H9 (cell line): Measurements from ENCODE around the gene MINDY2. TPM values are rescaled to one million over a fixed set of nuclear protein-coding genes. Genes with fewer than 3 reads are reported as not detected.
"Not testable (repeated sequence)": the region's sequence is repeated elsewhere in the genome, so short reads cannot be mapped to it uniquely, and the experiment has no call there.

Experiments
- DNase-seq: peaks from one replicate; pipeline ENCODE4 v3.0.0-alpha.2; 2017
- H2AFZ ChIP-seq: one replicate; pipeline ENCODE4 v1.6.1; 2013; ENCODE audit warnings: mild to moderate bottlenecking, low read length, control low read depth, moderate library complexity
- H2AK5ac ChIP-seq: 2 replicates; pipeline ENCODE4 v1.6.1; 2013; ENCODE audit warnings: low read length, control low read depth, mixed read lengths; ENCODE audit not compliant: insufficient read length
- H2BK120ac ChIP-seq: one replicate; pipeline ENCODE4 v1.6.1; 2013; ENCODE audit warnings: low read depth, mild to moderate bottlenecking, low read length, control low read depth, inconsistent platforms; ENCODE audit not compliant: poor library complexity, severe bottlenecking
- H2BK12ac ChIP-seq: 2 replicates; pipeline ENCODE4 v1.6.1; 2013; ENCODE audit warnings: low read length, control low read depth, mixed read lengths, low read depth; ENCODE audit not compliant: insufficient read length
- H2BK15ac ChIP-seq: 2 replicates; pipeline ENCODE4 v1.6.1; 2013; ENCODE audit warnings: low read depth, low read length, control low read depth
- H2BK20ac ChIP-seq: one replicate; pipeline ENCODE4 v1.6.1; 2013; ENCODE audit warnings: low read depth, mild to moderate bottlenecking, low read length, control low read depth, inconsistent platforms; ENCODE audit not compliant: poor library complexity, severe bottlenecking
- H2BK5ac ChIP-seq: 2 replicates; pipeline ENCODE4 v1.6.1; 2013; ENCODE audit warnings: low read length, control low read depth, mixed read lengths; ENCODE audit not compliant: insufficient read length
- H3K14ac ChIP-seq: 2 replicates; pipeline ENCODE4 v1.6.1; 2013; ENCODE audit warnings: low read length, control low read depth; ENCODE audit not compliant: insufficient read depth
- H3K18ac ChIP-seq: 2 replicates; pipeline ENCODE4 v1.6.1; 2013; ENCODE audit warnings: low read depth, mild to moderate bottlenecking, mixed read lengths, low read length, control low read depth; ENCODE audit not compliant: insufficient read length
- H3K23ac ChIP-seq: 2 replicates; pipeline ENCODE4 v1.6.1; 2013; ENCODE audit warnings: low read length, control low read depth, mixed read lengths, low read depth; ENCODE audit not compliant: insufficient read length
- H3K23me2 ChIP-seq: 2 replicates; pipeline ENCODE4 v1.6.1; 2013; ENCODE audit warnings: low read depth, mild to moderate bottlenecking, mixed read lengths, low read length, control low read depth; ENCODE audit not compliant: insufficient read length, poor library complexity, severe bottlenecking
- H3K27ac ChIP-seq: 2 replicates; pipeline ENCODE4 v1.5.1; 2013; ENCODE audit warnings: low read length, control low read depth, mixed read lengths, low read depth; ENCODE audit not compliant: insufficient read length
- H3K27me3 ChIP-seq: 2 replicates; pipeline ENCODE4 v1.6.1; 2013; ENCODE audit warnings: low read length, control low read depth, inconsistent platforms; ENCODE audit not compliant: insufficient read depth
- H3K4ac ChIP-seq: 2 replicates; pipeline ENCODE4 v1.6.1; 2013; ENCODE audit warnings: low read depth, mild to moderate bottlenecking, control low read depth, inconsistent platforms, low read length, moderate library complexity
- H3K4me1 ChIP-seq: 2 replicates; pipeline ENCODE4 v1.6.1; 2013; ENCODE audit warnings: low read length, control low read depth, inconsistent platforms; ENCODE audit not compliant: insufficient read depth
- H3K4me2 ChIP-seq: 2 replicates; pipeline ENCODE4 v1.6.1; 2013; ENCODE audit warnings: low read length, control low read depth, mixed read lengths; ENCODE audit not compliant: insufficient read length, insufficient read depth
- H3K56ac ChIP-seq: 2 replicates; pipeline ENCODE4 v1.6.1; 2013; ENCODE audit warnings: low read depth, mild to moderate bottlenecking, mixed read lengths, low read length, control low read depth; ENCODE audit not compliant: insufficient read length
- H3K79me1 ChIP-seq: 2 replicates; pipeline ENCODE4 v1.6.1; 2013; ENCODE audit warnings: low read depth, mild to moderate bottlenecking, moderate library complexity, low read length, control low read depth, inconsistent platforms; ENCODE audit not compliant: insufficient read depth, poor library complexity, severe bottlenecking
- H3K79me2 ChIP-seq: 2 replicates; pipeline ENCODE4 v1.6.1; 2013; ENCODE audit warnings: low read length, control low read depth, inconsistent platforms; ENCODE audit not compliant: insufficient read depth
- H3K9ac ChIP-seq: 2 replicates; pipeline ENCODE4 v1.6.1; 2013; ENCODE audit warnings: low read length, control low read depth, mixed read lengths; ENCODE audit not compliant: insufficient read length; ENCODE audit errors: extremely low read depth
- H3K9me3 ChIP-seq: one replicate; pipeline ENCODE4 v1.6.1; 2013; ENCODE audit warnings: low read depth, low read length, inconsistent platforms; ENCODE audit not compliant: control insufficient read depth
- H3T11ph ChIP-seq: one replicate; pipeline ENCODE4 v1.6.1; 2013; ENCODE audit warnings: mild to moderate bottlenecking, low read length, control low read depth, inconsistent platforms
- H4K20me1 ChIP-seq: one replicate; pipeline ENCODE4 v1.6.1; 2013; ENCODE audit not compliant: control insufficient read depth, insufficient read length, insufficient read depth
- H4K5ac ChIP-seq: 2 replicates; pipeline ENCODE4 v1.6.1; 2013; ENCODE audit warnings: low read depth, mild to moderate bottlenecking, mixed read lengths, low read length, control low read depth; ENCODE audit not compliant: insufficient read length
- H4K8ac ChIP-seq: replicated peaks from 2 replicates; pipeline ENCODE4 v1.6.1; 2013; ENCODE audit warnings: low read length, control low read depth, mixed read lengths, low read depth; ENCODE audit not compliant: insufficient read length
- H4K91ac ChIP-seq: 2 replicates; pipeline ENCODE4 v1.6.1; 2013; ENCODE audit warnings: low read depth, mild to moderate bottlenecking, moderate library complexity, mixed read lengths, low read length, control low read depth; ENCODE audit not compliant: insufficient read length
- H3K27ac Mint-ChIP-seq, 3 experiments: 2 replicates in 2 of 3; 3 replicates in 1 of 3; pipeline ENCODE4 v1.8.0; 2020 to 2021; ENCODE audit warnings: mixed read lengths in 3 of 3, mild to moderate bottlenecking in 1 of 3, moderate library complexity in 1 of 3
- H3K27me3 Mint-ChIP-seq: 2 replicates; pipeline ENCODE4 v1.8.0; 2021; ENCODE audit warnings: low read depth, mild to moderate bottlenecking, moderate library complexity, mixed read lengths
- H3K36me3 Mint-ChIP-seq, 3 experiments: 2 replicates in 2 of 3; 3 replicates in 1 of 3; pipeline ENCODE4 v1.8.0; 2020 to 2021; ENCODE audit warnings: low read depth in 3 of 3, mixed read lengths in 3 of 3; ENCODE audit not compliant: insufficient read depth in 1 of 3
- H3K4me1 Mint-ChIP-seq, 2 experiments: 2 replicates each; pipeline ENCODE4 v1.8.0; 2020; ENCODE audit warnings: mixed read lengths in 2 of 2
- H3K4me3 Mint-ChIP-seq, 2 experiments: 2 replicates in 1 of 2; 3 replicates in 1 of 2; pipeline ENCODE4 v1.8.0; 2020 to 2021; ENCODE audit warnings: mild to moderate bottlenecking in 2 of 2, mixed read lengths in 2 of 2, moderate library complexity in 1 of 2
- H3K9me3 Mint-ChIP-seq, 2 experiments: 2 replicates in 1 of 2; 3 replicates in 1 of 2; pipeline ENCODE4 v1.8.0; 2020; ENCODE audit warnings: mild to moderate bottlenecking in 2 of 2, mixed read lengths in 2 of 2, moderate library complexity in 1 of 2
- WGBS: extraction: QIAGEN DNeasy Blood & Tissue Kit; methylation state at CpG from one replicate; pipeline ENCODE4 v1.1.7; 2013; ENCODE audit warnings: missing lambda C conversion rate, low lambda C conversion rate, mixed read lengths; ENCODE audit not compliant: insufficient read length; ENCODE audit errors: extremely low coverage; 5-methylcytosine and 5-hydroxymethylcytosine counted together
- total RNA-seq: library from RNA; stranded (reverse); gene quantifications from 2 replicates; pipeline ENCODE4 v1.2.1, GENCODE V29; 2021
- TF ChIP-seq, protein P1 (sequence below): fragments of 200-600 bp; sonication (generic); conservative IDR thresholded peaks from 3 replicates; pipeline ENCODE4 v1.8.0; 2021; ENCODE audit warnings: antibody characterized with exemption, mild to moderate bottlenecking

Gene MINDY2
- total RNA-seq, 1 experiment from 2014 or later: 32.3 TPM

- Histone ChIP-seq H3K9me3 (no peaks in the 10 kb centered on the region), H4K20me1 (no peaks in the 10 kb centered on the region), H3K9ac (no peak overlapping the region), H2AFZ (no peak overlapping the region), H3K27ac (no peak overlapping the region), H4K8ac (no peak overlapping the region), H3K23me2 (no peaks in the 10 kb centered on the region), H3K23ac (no peak overlapping the region), H4K5ac (no peak overlapping the region), H3K4me2 (no peak overlapping the region), H2BK5ac (no peak overlapping the region), H2BK15ac (no peak overlapping the region), H2BK20ac (no peak overlapping the region), H2BK12ac (no peak overlapping the region), H3T11ph (no peak overlapping the region), H2BK120ac (no peak overlapping the region), H3K79me2 (no peaks in the 10 kb centered on the region), H3K4ac (no peak overlapping the region), H3K27me3 (no peaks in the 10 kb centered on the region), H2AK5ac (no peak overlapping the region), H3K56ac (no peak overlapping the region), H4K91ac (no peak overlapping the region), H3K18ac (no peak overlapping the region), H3K4me1 (no peaks in the 10 kb centered on the region), H3K79me1 (no peaks in the 10 kb centered on the region), H3K14ac (no peak overlapping the region)
- peak overlapping the region in 1 of 3 experiments; percentile 30; a peak in 2 of 7 replicates for H3K27ac Mint-ChIP-seq
- no CpG with 5 or more reads among the region's 4 CpGs for WGBS
- TF ChIP-seq, protein P1, sequence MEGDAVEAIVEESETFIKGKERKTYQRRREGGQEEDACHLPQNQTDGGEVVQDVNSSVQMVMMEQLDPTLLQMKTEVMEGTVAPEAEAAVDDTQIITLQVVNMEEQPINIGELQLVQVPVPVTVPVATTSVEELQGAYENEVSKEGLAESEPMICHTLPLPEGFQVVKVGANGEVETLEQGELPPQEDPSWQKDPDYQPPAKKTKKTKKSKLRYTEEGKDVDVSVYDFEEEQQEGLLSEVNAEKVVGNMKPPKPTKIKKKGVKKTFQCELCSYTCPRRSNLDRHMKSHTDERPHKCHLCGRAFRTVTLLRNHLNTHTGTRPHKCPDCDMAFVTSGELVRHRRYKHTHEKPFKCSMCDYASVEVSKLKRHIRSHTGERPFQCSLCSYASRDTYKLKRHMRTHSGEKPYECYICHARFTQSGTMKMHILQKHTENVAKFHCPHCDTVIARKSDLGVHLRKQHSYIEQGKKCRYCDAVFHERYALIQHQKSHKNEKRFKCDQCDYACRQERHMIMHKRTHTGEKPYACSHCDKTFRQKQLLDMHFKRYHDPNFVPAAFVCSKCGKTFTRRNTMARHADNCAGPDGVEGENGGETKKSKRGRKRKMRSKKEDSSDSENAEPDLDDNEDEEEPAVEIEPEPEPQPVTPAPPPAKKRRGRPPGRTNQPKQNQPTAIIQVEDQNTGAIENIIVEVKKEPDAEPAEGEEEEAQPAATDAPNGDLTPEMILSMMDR: no peak
- no peaks in the 10 kb centered on the region for H3K9me3 Mint-ChIP-seq
- H3K36me3 Mint-ChIP-seq: peaks cover 62 to 92% (median 87%) of the 10 kb centered on the region in 3 experiments; a peak in 6 of 7 replicates
- H3K27me3 Mint-ChIP-seq: no peaks in the 10 kb centered on the region
- no peak overlapping the region for H3K4me3 Mint-ChIP-seq
- DNase-seq: no peak
- H3K4me1 Mint-ChIP-seq: 0 out of 4 replicates have a peak, but pooled peaks cover 0 to 4% of the 10 kb centered on the region in 2 experiments
Observed at GRCh38 chr15:58882243-58882642, 111.1 kb downstream of the MINDY2 start.

DNA sequence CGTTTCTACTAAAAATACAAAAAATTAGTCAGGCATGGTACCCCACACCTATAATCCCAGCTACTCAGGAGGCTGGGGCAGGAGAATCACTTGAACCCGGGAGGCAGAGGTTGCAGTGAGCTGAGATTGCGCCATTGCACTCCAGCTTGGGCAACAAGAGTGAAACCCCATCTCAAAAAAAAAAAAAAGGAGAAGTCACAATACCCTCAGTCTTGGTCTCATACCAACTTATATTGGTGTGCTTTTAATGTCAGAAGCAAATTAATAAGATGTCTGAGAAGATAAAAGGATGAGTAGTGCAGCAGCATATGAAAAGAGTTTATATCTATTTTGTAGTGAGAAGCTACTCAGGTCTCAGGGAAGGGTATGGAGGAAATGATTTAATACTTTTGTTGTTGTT lies 112.8 kb downstream of the MINDY2 start:
- not testable (repeated sequence) for H3T11ph ChIP-seq, H3K4me1 Mint-ChIP-seq, H3K79me1 ChIP-seq, H3K27me3 ChIP-seq, DNase-seq, H3K4ac ChIP-seq, H4K8ac ChIP-seq, H3K14ac ChIP-seq, H3K23me2 ChIP-seq, H3K18ac ChIP-seq, H3K9me3 ChIP-seq, H2BK15ac ChIP-seq, H3K4me1 ChIP-seq, H4K91ac ChIP-seq, H3K27ac Mint-ChIP-seq, H2BK20ac ChIP-seq, H4K20me1 ChIP-seq, H3K27ac ChIP-seq, H3K27me3 Mint-ChIP-seq, H2AFZ ChIP-seq, H4K5ac ChIP-seq, H2BK120ac ChIP-seq, H3K9ac ChIP-seq, H3K4me2 ChIP-seq, H3K9me3 Mint-ChIP-seq, H2BK5ac ChIP-seq, H3K79me2 ChIP-seq, H2BK12ac ChIP-seq, H3K23ac ChIP-seq, H3K56ac ChIP-seq, H2AK5ac ChIP-seq, H3K4me3 Mint-ChIP-seq
- WGBS: no CpG with 5 or more reads among the region's 3 CpGs
- H3K36me3 Mint-ChIP-seq: peaks cover 69 to 96% (median 94%) of the 10 kb centered on the region in 3 experiments; a peak in 6 of 7 replicates
